HepG2 (cell line): ENCODE results near the gene GFER. TPM values are rescaled to one million over a fixed set of nuclear protein-coding genes. Genes with fewer than 3 reads are reported as not detected.

Source experiments
- ATAC-seq: fragments of 200-7000 bp; cut with Tn5 transposase; 3 replicates; pipeline ENCODE4 v1.9.1; 2020; ENCODE audit warnings: mild to moderate bottlenecking, moderate library complexity
- BruUV-seq: library from RNA; stranded (reverse); fragments of 400-500 nt; replicated peaks from 2 replicates; lab custom pipeline; 2021; lab: Mats Ljungman, UMichigan
- CTCF ChIA-PET: fragments of 300-600 bp; formaldehyde crosslinking; extraction: SDS; loops from one replicate; lab custom pipeline; 2021; ENCODE audit warnings: low total read pairs, inconsistent platforms, low intra/inter-chr PET ratio; lab: Yijun Ruan, JAX
- POLR2A ChIA-PET: fragments of 350-600 bp; sonication (Branson Sonifier 250); formaldehyde crosslinking; loops from one replicate; lab custom pipeline; 2020; ENCODE audit warnings: antibody characterized with exemption, inconsistent platforms; lab: Yijun Ruan, JAX
- DNase-seq: peaks from one replicate; pipeline ENCODE4 v3.0.0-alpha.2; 2015; ENCODE audit warnings: low spot score
- FAIRE-seq: peaks from 3 replicates; lab custom pipeline; 2011; peaks lifted over from hg19 to GRCh38; lab: Jason Lieb, UNC
- H2AFZ ChIP-seq: one replicate; pipeline ENCODE4 v1.6.1; 2011; ENCODE audit warnings: low read length, inconsistent platforms
- H3K27ac ChIP-seq: fragments of 300-600 bp; 3 replicates; pipeline ENCODE4 v1.8.0; 2011; ENCODE audit warnings: mixed run types, mild to moderate bottlenecking, mixed read lengths, low read length, inconsistent platforms; ENCODE audit not compliant: insufficient read depth; ENCODE audit errors: extremely low read length
- H3K27me3 ChIP-seq, 2 experiments: fragments of 200-600 bp in 1 of 2; 2 replicates in 1 of 2; 3 replicates in 1 of 2; pipeline versions ENCODE4 v1.6.0 to v1.8.0; 2011; ENCODE audit warnings: low read length in 2 of 2, mild to moderate bottlenecking in 2 of 2, moderate library complexity in 2 of 2, inconsistent platforms in 1 of 2; ENCODE audit not compliant: insufficient read depth in 2 of 2, control insufficient read depth in 1 of 2
- H3K36me3 ChIP-seq, 2 experiments: fragments of 200-600 bp in 1 of 2; replicated peaks in 1 of 2; 2 replicates in 1 of 2; 3 replicates in 1 of 2; pipeline versions ENCODE4 v1.5.1 to v1.8.0; 2011; ENCODE audit warnings: low read length in 2 of 2, inconsistent platforms in 1 of 2; ENCODE audit not compliant: insufficient read depth in 2 of 2, control insufficient read depth in 1 of 2
- H3K4me1 ChIP-seq: 2 replicates; pipeline ENCODE4 v1.5.1; 2012; ENCODE audit warnings: low read length, inconsistent platforms; ENCODE audit not compliant: insufficient read depth
- H3K4me2 ChIP-seq: 2 replicates; pipeline ENCODE4 v1.6.0; 2011; ENCODE audit warnings: low read depth, low read length, inconsistent platforms
- H3K4me3 ChIP-seq, 3 experiments: fragments of 200-600 bp in 1 of 3; sonication (generic), shearing (Covaris generic) in 1 of 3; replicated peaks in 1 of 3; 2 replicates each; pipeline ENCODE4 v1.5.1; 2011 to 2016; ENCODE audit warnings: low read length in 3 of 3, inconsistent platforms in 2 of 3, low read depth in 2 of 3, mild to moderate bottlenecking in 2 of 3, control low read depth in 1 of 3, mixed read lengths in 1 of 3; ENCODE audit not compliant: insufficient read depth in 1 of 3
- H3K79me2 ChIP-seq: one replicate; pipeline ENCODE4 v1.6.1; 2011; ENCODE audit warnings: low read length, inconsistent platforms; ENCODE audit not compliant: insufficient read depth
- H3K9ac ChIP-seq: 2 replicates; pipeline ENCODE4 v1.6.0; 2011; ENCODE audit warnings: mild to moderate bottlenecking, low read depth, low read length, inconsistent platforms; ENCODE audit not compliant: insufficient read depth
- H3K9me3 ChIP-seq: 2 replicates; pipeline ENCODE4 v1.5.1; 2012; ENCODE audit warnings: mild to moderate bottlenecking, low read length
- H4K20me1 ChIP-seq: 2 replicates; pipeline ENCODE4 v1.6.0; 2011; ENCODE audit warnings: inconsistent platforms, mild to moderate bottlenecking, low read length, moderate library complexity; ENCODE audit not compliant: insufficient read depth
- CBX1 ChIP-seq: IDR thresholded peaks from one replicate; pipeline ENCODE4 v1.6.1; 2016; ENCODE audit warnings: antibody characterized with exemption, low read depth
- HMG20A ChIP-seq: IDR thresholded peaks from 2 replicates; pipeline ENCODE4 v1.6.1; 2016; ENCODE audit warnings: borderline replicate concordance
- MTF1 ChIP-seq: sonication (generic); formaldehyde crosslinking; IDR thresholded peaks from 2 replicates; pipeline ENCODE4 v1.5.0; 2020; ENCODE audit warnings: missing genetic modification reagents
- RAD21 ChIP-seq: fragments of 450-650 bp; formaldehyde crosslinking; IDR thresholded peaks from 2 replicates; pipeline ENCODE4 v1.5.0; 2020; ENCODE audit warnings: mild to moderate bottlenecking
- SRSF9 ChIP-seq: fragments of 200-400 bp; formaldehyde crosslinking; IDR thresholded peaks from 2 replicates; pipeline ENCODE4 v1.6.1; 2018; ENCODE audit warnings: borderline replicate concordance, mild to moderate bottlenecking, low read depth, low read length; ENCODE audit not compliant: insufficient read depth, poor library complexity, severe bottlenecking
- TIGD3 ChIP-seq: sonication (generic); formaldehyde crosslinking; IDR thresholded peaks from 2 replicates; pipeline ENCODE4 v1.5.1; 2020; ENCODE audit warnings: mild to moderate bottlenecking, missing genetic modification reagents, borderline replicate concordance
- TMF1 ChIP-seq: sonication (generic); formaldehyde crosslinking; IDR thresholded peaks from 2 replicates; pipeline ENCODE4 v1.8.1; 2022; ENCODE audit warnings: low read depth, missing genetic modification reagents
- ZBTB2 ChIP-seq: sonication (generic); formaldehyde crosslinking; IDR thresholded peaks from 2 replicates; pipeline ENCODE4 v1.8.0; 2022; ENCODE audit warnings: low read depth, missing genetic modification reagents
- ZNF407 ChIP-seq: sonication (generic); formaldehyde crosslinking; IDR thresholded peaks from one replicate; pipeline ENCODE4 v1.5.1; 2020; ENCODE audit warnings: mild to moderate bottlenecking, missing genetic modification reagents; ENCODE audit errors: not compliant biosample characterization
- ZNF597 ChIP-seq: sonication (generic); formaldehyde crosslinking; IDR thresholded peaks from 2 replicates; pipeline ENCODE4 v1.5.0; 2020; ENCODE audit warnings: missing genetic modification reagents
- ZSCAN21 ChIP-seq: sonication (generic); formaldehyde crosslinking; IDR thresholded peaks from 2 replicates; pipeline ENCODE4 v1.8.0; 2022; ENCODE audit warnings: mild to moderate bottlenecking, missing genetic modification reagents, moderate library complexity, borderline replicate concordance
- WGBS: methylation state at CpG from one replicate; pipeline ENCODE4 v1.1.6; 2017; ENCODE audit warnings: low lambda C conversion rate; 5-methylcytosine and 5-hydroxymethylcytosine counted together
- in situ Hi-C: cut with HindIII; loops from 2 replicates; pipeline ENCODE4 v1.10.0; 2017; ENCODE audit warnings: low pct_unique_long_range_greater_than_20kb; ENCODE audit not compliant: extremely low pct_ligation_motif_present
- intact Hi-C: fragments of 100-400 bp; cut with micrococcal nuclease; formaldehyde crosslinking; loops from one replicate; pipeline ENCODE4 v1.10.0; 2022; ENCODE audit not compliant: unreplicated experiment
- polyA plus RNA-seq, 8 experiments: library from polyadenylated mRNA; depleted of rRNA in 3 of 8; stranded (reverse) in 7 of 8; unstranded in 1 of 8; fragments of >200 nt; fragmentation: Illumina TruSeq in 4 of 8; extraction: Trizol in 4 of 8; gene quantifications; 2 replicates each; pipeline versions ENCODE4 v1.2.1 to v1.2.3, GENCODE V29; 2011 to 2016; ENCODE audit warnings: low read depth in 4 of 8, missing spikeins in 1 of 8, mixed read lengths in 1 of 8; ENCODE audit not compliant: insufficient read depth in 1 of 8
- total RNA-seq, 5 experiments: library from RNA; depleted of rRNA; stranded (reverse); fragments of >200 nt; fragmentation: Illumina TruSeq; extraction: Trizol; gene quantifications; 2 replicates each; pipeline ENCODE4 v1.2.3, GENCODE V29; 2016; ENCODE audit warnings: low read depth in 1 of 5

GFER gene
- total and polyA plus RNA-seq, 2 of the 13 experiments (the other 11 are each of a cell fraction or from before 2014, with no cell fraction given): 28.6 to 71.7 TPM

GRCh38 chr16:1966460-1966859 lies 17.5 kb upstream of the GFER start, which contains the start of gene RNF151:
RNF151 (plus strand) TSS chr16:1966856; CDS start chr16:1966882, 26 bp downstream.
- WGBS: 96% methylated on average over 6 of the region's 6 CpGs
- ChIA-PET CTCF (no interaction called here), POLR2A (interaction anchor here (1.0 to 2.9 kb wide), 4 partner anchors 9 to 81 kb away, joined by 3 to 131 read pairs (median 4); partner anchors contain the start of genes MSRB1, NTHL1 and TSC2)
- peak within 1 kb of the TSS; percentile 73 for H3K27ac ChIP-seq
- peak within 1 kb of the TSS; percentile 84 to 94 (median 92) for H3K4me3 ChIP-seq
- intact Hi-C loops (no loop called here), in situ Hi-C loops (no loop called here)
- peaks cover 40% of the 10 kb centered on the region for H3K4me1 ChIP-seq
- H3K9ac ChIP-seq: peak within 1 kb of the TSS; percentile 96
- peaks cover 30% of the 10 kb centered on the region for H3K79me2 ChIP-seq
- DNase-seq (no peak), ATAC-seq (no peak), FAIRE-seq (no peak)
- H3K4me2 ChIP-seq: peak within 1 kb of the TSS; percentile 100
- TF ChIP-seq SRSF9 (no peak), ZBTB2 (no peak), CBX1 (no peak), MTF1 (no peak), TMF1 (no peak), ZSCAN21 (CRISPR knock-in tag) (no peak), TIGD3 (CRISPR knock-in tag) (no peak), HMG20A (CRISPR knock-in tag) (no peak), RAD21 (CRISPR knock-in tag) (no peak), ZNF407 (CRISPR knock-in tag) (no peak), ZNF597 (no peak)
- no peak within 1 kb of the TSS for H2AFZ ChIP-seq
- no peaks in the 10 kb centered on the region; a peak in 1 of 5 replicates for H3K27me3 ChIP-seq
- H3K9me3 ChIP-seq: no peaks in the 10 kb centered on the region
- H4K20me1 ChIP-seq: peaks cover 27% of the 10 kb centered on the region
- BruUV-seq: no TSS peak
- H3K36me3 ChIP-seq: peaks cover 3 to 19% of the 10 kb centered on the region in 2 experiments; a peak in 3 of 5 replicates
